Activated naive CD8-positive, alpha-beta T cell (primary cell): ENCODE data around the gene PRM1.
A peak's percentile ranks its signal among the peaks of the same experiment; 100 is the strongest.

Experiments used
- H3K27ac Mint-ChIP-seq: one replicate; pipeline ENCODE4 v1.8.0; 2021; ENCODE audit warnings: mixed read lengths
- H3K27me3 Mint-ChIP-seq: one replicate; pipeline ENCODE4 v1.8.0; 2021; ENCODE audit warnings: mixed read lengths
- H3K36me3 Mint-ChIP-seq: one replicate; pipeline ENCODE4 v1.8.0; 2021; ENCODE audit warnings: mixed read lengths
- H3K4me1 Mint-ChIP-seq: one replicate; pipeline ENCODE4 v1.8.0; 2021; ENCODE audit warnings: low read depth, mixed read lengths
- H3K4me3 Mint-ChIP-seq: one replicate; pipeline ENCODE4 v1.8.0; 2021; ENCODE audit warnings: mild to moderate bottlenecking, mixed read lengths
- H3K9me3 Mint-ChIP-seq: one replicate; pipeline ENCODE4 v1.8.0; 2021; ENCODE audit warnings: low read depth, mixed read lengths

PRM1 gene, protein sequence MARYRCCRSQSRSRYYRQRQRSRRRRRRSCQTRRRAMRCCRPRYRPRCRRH

DNA sequence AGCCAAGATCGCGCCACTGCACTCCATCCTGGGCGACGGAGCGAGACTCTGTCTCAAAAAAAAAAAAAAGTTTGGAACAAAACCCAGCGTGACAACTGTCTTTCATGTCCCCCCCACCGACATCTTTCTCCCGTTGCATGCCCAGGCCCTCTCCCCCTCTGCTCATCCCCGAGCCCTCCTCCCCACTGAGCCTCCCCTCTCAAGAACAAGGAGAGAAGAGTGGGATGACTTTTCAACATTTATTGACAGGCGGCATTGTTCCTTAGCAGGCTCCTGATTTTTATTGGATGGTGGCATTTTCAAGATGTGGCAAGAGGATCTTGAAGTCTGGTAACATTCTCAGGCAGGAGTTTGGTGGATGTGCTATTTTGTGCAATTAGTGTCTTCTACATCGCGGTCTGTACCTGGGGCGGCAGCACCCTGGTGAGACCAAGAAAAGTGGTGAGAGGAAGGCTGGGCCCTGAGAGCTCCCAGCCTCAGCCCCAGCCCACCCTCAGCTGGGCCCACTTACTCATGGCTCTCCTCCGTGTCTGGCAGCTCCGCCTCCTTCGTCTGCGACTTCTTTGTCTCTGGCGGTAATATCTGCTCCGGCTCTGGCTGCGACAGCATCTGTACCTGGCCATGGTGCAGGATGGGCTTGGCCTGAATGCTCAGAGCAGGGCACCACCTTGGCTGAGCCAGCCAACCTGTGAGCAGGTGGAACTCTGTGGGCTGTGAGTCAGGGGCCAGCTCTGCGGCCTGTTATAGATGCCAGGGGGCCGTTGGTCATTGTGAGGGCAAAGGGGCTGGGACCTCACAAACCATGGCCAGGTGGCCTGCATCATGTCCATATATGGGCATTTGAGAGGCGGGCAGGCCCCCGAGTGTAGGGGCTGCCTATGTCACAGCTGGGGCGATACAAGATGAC, at the start of gene PRM1:
PRM1 (minus strand) TSS at position 715 of the 907 bp plus-strand sequence; CDS start at position 623, 92 bp downstream.
- Mint-ChIP-seq H3K4me1 (peaks cover 3% of the 10 kb centered on the region), H3K4me3 (no peak within 1 kb of the TSS), H3K36me3 (no peaks in the 10 kb centered on the region), H3K27ac (no peak within 1 kb of the TSS), H3K9me3 (no peaks in the 10 kb centered on the region), H3K27me3 (no peaks in the 10 kb centered on the region)

DNA sequence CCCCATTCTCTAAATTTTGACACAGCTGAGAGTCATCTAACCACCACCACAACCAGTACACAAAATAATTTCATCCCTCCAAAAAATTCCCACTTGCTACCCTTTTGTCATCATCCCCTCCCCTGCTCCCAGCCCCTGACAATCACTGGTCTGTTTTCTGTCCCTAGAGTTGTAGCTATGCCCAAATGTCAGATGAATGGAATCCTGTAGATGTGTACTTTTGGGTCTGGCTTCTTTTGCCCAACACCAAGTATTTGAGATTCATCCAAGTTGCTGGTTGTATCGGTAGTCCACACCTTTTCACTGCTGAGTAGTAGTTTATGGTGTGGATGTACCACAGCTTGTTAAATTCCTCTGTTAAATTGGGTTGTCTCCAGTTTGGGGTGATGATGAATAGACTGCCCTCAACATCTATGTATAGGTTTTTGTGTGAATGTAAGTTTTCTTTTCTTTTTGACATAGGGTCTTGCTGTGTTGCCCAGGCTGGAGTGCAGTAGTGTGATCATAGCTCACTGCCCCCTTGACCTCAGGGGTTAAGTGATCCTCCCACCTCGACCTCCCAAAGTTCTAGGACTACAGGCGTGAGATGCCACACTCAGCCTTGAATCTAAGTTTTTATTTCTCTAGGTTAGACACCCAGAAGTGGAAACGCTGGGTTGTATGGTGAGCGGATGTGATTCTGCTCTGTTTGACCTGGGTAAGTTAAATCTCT, 49.6 kb upstream of the PRM1 start:
- Mint-ChIP-seq H3K36me3 (no peaks in the 10 kb centered on the region), H3K9me3 (no peaks in the 10 kb centered on the region), H3K27me3 (no peaks in the 10 kb centered on the region), H3K4me3 (no peak overlapping the region), H3K27ac (no peak overlapping the region), H3K4me1 (peaks cover 37% of the 10 kb centered on the region)

DNA sequence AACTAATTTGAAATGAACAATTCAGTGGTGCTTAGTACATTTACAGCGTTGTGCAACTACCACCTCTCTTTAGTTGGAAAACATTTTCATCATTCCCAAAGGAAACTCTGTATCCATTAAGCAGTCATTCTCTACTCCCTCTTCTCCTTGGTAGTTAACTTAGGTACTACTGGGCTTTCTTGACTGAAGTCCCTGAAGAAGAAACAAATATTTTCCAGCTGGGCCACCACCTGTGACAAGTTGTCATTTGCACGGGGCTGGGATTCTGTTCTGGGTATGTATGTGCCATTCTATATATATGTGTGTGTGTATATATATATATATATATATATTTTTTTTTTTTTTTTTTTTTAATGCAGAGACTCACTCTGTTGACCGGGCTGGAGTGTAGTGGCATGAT, 48.8 kb upstream of the PRM1 start:
- H3K9me3 Mint-ChIP-seq: no peaks in the 10 kb centered on the region
- no peaks in the 10 kb centered on the region for H3K36me3 Mint-ChIP-seq
- H3K27me3 Mint-ChIP-seq: no peaks in the 10 kb centered on the region
- no peak overlapping the region for H3K4me3 Mint-ChIP-seq
- H3K27ac Mint-ChIP-seq: no peak overlapping the region
- peaks cover 44% of the 10 kb centered on the region for H3K4me1 Mint-ChIP-seq

DNA sequence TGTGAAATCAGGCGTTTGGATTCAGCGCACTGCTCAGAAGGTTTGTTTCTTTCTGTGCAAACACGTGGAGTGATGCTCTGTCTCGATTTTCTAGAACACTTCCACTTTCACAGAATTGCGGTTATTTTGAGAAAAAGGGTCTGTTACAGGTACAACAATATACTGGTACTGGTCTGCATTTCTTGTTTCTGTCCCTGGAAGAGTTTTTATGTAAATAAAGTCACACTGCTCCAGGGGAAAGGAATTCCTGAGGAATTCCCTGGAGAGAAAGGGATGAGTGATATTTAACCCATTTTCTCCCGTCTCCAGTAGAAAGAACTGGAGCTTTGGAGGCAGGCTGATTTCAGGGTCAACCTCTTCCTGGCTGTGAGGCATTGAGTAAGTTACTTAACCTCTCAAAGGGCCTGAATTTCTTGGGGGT, 48.0 kb upstream of the PRM1 start:
- Mint-ChIP-seq H3K4me1 (peaks cover 46% of the 10 kb centered on the region), H3K36me3 (no peaks in the 10 kb centered on the region)

DNA sequence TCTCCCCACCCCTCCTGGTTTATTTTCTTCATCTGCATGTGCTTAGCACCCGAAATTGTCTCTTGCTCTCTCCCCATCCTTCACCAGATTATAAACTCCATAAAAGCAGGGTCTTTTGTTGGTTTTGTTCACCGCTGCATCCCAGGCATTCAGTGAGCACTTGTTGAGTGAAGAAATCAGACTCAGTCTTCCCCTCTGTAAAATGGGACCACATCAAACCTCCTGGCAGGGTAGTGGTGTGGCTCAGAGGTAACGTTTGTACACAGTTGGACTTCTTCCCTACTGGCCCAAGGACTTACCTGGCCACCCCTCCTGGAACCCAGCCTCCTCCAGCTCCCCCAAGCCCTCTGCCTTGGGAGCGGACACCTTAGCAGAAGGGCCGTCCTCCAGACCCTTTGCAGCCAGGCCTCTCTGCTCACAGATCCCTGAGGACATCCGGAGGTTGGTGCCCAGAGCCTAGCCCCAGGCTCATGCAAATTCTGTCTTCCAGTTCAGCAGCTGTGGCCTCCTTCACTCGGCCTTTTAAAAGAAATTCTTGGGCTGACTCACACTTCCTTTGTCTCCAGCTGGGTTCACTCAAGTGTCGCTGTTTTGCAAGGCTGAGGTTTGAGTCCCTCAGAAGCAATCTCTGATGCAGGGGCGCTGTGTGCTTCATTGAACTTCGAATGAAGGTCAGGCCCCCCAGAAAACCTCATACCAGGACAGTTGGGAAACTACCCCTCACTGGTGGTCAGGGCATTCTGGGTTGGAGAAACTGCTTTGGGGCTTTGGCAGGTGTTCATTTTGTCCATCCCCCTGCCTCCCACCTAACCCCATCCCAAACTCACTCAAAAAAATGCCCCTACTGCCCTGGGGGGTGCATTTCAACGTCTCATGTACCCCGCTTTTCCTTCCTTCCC, 47.3 kb upstream of the PRM1 start:
- H3K4me3 Mint-ChIP-seq: peak overlapping the region; percentile 80
- no peaks in the 10 kb centered on the region for H3K9me3 Mint-ChIP-seq
- H3K4me1 Mint-ChIP-seq: peaks cover 46% of the 10 kb centered on the region
- peak overlapping the region; percentile 88 for H3K27ac Mint-ChIP-seq
- no peaks in the 10 kb centered on the region for H3K36me3 Mint-ChIP-seq
- no peaks in the 10 kb centered on the region for H3K27me3 Mint-ChIP-seq

More for the DNA sequence above, 48.0 kb upstream of the PRM1 start:
- Mint-ChIP-seq H3K4me3 (peak overlapping the region; percentile 80), H3K27me3 (no peaks in the 10 kb centered on the region), H3K27ac (peak overlapping the region; percentile 88), H3K9me3 (no peaks in the 10 kb centered on the region)

DNA sequence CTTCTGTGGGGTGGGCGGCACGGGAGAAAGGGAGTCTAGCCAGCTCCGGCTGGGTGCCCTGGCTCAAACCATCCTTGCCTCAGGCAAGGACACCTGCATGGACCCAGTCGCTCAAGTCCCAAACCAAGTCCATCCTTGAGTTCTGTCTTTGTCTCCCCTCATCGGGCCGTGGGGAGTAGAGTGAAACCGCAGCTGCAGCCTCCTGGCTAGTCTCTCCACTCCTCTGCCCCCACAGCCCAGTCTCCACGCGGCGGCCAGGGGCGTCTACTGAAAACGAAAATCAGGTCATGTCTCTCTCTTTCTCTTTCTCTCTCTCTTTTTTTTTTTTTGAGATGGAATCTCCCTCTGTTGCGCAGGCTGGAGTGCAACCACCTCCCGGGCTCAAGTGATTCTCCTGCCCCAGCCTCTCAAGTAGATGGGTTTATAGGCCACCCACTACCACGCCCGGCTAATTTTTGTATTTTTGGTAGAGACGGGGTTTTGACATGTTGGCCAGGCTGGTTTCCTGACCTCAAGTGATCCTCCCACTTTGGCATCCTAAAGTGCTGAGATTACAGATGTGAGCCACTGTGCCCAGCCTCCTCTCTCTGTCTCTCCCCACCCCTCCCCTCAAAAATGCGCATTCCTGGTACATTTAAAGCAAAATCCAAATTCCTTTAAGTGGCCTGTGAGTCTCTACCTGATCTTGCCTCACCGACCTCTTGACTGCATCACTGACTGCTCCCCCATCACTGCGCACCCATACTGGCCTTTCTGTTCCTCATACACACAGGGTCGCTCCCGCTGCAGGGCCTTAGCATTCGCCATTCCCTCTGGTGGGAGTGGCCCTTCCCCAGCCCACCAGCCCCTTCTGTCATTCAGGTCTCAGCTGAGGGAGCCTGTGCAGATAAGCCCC, 46.4 kb upstream of the PRM1 start:
- H3K36me3 Mint-ChIP-seq: no peaks in the 10 kb centered on the region
- H3K27me3 Mint-ChIP-seq: no peaks in the 10 kb centered on the region
- H3K27ac Mint-ChIP-seq: peak overlapping the region; percentile 54
- H3K4me3 Mint-ChIP-seq: peak overlapping the region; percentile 80
- peaks cover 46% of the 10 kb centered on the region for H3K4me1 Mint-ChIP-seq
- no peaks in the 10 kb centered on the region for H3K9me3 Mint-ChIP-seq

DNA sequence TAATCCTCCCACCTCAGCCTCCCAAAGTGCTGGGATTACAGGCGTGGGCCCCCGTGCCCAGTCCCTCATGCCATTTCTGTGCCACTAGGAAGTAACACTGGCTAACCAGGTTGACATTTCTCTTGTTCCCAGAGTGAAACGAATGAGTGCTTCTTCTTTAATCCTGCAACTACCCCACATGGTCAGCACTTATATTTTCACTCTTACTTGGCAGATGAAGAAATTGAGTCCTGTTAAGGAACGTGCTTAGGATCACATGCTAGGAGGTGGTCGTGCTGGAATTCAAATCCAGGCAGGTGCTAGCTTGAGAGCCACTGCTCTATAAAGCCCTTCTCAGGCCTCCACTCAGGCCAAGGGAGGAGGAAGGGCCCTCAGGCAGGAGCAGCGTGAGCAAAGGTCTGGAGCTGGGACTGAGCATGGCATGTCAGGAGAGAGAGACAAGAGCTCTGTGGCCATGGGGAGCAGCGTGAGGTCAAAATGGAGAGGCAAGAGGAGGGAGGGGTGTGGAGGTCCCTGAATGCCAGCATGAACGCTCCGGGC, 45.7 kb upstream of the PRM1 start:
- no peaks in the 10 kb centered on the region for H3K9me3 Mint-ChIP-seq
- peak overlapping the region; percentile 64 for H3K27ac Mint-ChIP-seq
- H3K4me3 Mint-ChIP-seq: peak overlapping the region; percentile 47
- no peaks in the 10 kb centered on the region for H3K27me3 Mint-ChIP-seq
- H3K36me3 Mint-ChIP-seq: no peaks in the 10 kb centered on the region
- peaks cover 46% of the 10 kb centered on the region for H3K4me1 Mint-ChIP-seq

DNA sequence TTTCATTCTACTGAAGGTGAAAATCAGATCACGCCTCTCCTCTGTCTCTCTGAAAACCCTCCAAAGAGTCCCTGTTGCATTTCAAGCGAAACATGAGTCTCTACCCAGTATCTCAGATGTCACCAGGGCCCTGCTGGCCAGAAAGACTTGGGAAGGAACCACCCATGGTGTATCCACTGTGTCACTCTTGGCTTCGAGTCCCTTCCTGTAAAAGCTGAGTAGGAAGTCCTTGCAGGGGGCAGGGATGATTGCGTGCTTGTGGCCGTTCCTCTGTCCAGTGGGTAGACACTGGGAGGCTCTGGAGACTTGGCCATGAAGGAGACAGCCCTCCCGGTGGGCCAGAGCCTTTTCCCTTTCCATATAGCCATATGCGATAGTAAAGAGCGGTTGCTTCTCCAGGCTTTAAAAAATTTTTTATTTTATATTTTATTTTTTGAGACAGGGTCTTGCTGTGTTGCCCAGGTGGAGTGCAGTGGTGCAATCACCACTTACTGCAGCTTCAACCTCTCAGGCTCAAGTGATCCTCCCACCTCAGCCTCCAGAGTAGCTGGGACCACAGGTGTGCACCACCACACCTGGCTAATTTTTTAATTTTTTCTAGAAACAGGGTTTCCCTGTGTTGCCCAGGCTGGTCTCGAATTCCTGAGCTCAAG, 45.1 kb upstream of the PRM1 start:
- peak overlapping the region; percentile 28 for H3K27ac Mint-ChIP-seq
- no peak overlapping the region for H3K4me3 Mint-ChIP-seq
- no peaks in the 10 kb centered on the region for H3K27me3 Mint-ChIP-seq
- H3K36me3 Mint-ChIP-seq: no peaks in the 10 kb centered on the region
- H3K9me3 Mint-ChIP-seq: no peaks in the 10 kb centered on the region
- peaks cover 46% of the 10 kb centered on the region for H3K4me1 Mint-ChIP-seq

DNA sequence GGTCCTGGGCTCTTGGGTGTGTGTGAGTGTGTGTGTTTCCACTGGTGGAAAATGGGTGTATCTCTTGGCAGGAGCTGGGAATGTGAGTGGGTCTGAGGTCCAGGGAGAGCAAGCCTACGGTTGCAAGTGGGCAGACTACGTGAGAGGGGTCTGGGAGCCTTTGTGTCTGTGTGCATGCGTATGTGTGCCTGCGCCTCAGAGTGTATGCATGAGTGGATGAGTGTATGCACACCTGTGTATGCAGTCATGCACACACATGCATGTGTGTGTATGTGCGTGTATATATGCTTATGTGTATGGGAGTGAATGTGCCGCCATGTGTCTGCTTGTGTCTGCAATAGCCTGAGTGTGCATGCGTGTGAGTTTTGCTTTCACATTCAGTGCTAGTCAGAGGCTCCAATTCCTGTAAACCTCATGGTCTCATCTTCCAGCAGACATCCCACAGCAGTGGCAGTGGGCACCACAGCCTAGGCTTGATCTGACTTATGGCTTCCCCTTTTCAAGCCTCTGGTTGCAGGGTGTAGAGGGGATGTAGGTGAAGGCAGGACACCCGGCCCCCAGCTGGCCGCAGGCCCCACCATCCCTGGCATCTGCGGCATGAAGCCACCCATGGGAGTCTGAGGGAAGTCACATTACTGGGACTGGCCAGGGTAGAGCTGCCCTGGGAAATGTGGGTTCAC, 44.4 kb upstream of the PRM1 start:
- Mint-ChIP-seq H3K36me3 (no peaks in the 10 kb centered on the region), H3K9me3 (no peaks in the 10 kb centered on the region), H3K4me1 (peaks cover 42% of the 10 kb centered on the region), H3K27me3 (no peaks in the 10 kb centered on the region), H3K27ac (peak overlapping the region; percentile 43), H3K4me3 (no peak overlapping the region)

DNA sequence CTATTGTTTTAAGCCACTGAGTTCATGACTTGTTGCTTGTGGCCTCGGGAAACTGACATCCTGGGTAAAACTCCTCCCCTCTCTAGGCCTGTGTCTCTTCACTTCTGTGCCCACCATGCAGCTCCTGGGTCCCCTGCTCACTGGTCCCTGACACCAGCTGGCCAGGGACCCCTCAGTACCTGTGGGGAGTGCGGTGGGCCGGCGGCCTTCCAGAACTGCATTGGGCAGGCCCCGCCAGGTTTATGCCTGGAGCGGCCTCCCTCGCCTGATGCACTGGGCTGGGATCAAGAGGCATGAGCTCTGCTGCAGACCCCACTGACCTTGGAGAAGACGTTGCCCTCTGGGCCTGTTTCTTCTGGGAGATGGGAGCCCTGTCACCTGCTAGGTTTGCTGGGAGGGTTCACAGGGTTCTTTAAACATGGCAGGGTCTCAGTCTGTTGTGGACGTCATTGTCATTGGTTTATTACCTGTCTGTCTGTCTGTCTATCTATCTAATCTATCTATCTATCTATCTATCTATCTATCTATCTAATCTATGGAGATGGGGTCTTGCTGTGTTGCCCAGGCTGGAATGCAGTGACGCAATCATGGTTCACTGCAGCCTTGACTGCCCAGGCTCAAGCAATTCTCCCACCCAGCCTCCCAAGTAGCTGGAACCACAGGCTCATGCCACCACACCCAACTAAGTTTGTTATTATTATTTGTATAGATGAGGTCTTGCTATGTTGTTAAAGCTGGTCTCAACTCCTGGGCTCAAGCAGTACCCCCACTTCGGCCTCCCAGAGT, 42.6 kb upstream of the PRM1 start:
- Mint-ChIP-seq H3K9me3 (no peaks in the 10 kb centered on the region), H3K27ac (no peak overlapping the region), H3K4me1 (peaks cover 32% of the 10 kb centered on the region), H3K27me3 (no peaks in the 10 kb centered on the region), H3K36me3 (no peaks in the 10 kb centered on the region), H3K4me3 (no peak overlapping the region)

DNA sequence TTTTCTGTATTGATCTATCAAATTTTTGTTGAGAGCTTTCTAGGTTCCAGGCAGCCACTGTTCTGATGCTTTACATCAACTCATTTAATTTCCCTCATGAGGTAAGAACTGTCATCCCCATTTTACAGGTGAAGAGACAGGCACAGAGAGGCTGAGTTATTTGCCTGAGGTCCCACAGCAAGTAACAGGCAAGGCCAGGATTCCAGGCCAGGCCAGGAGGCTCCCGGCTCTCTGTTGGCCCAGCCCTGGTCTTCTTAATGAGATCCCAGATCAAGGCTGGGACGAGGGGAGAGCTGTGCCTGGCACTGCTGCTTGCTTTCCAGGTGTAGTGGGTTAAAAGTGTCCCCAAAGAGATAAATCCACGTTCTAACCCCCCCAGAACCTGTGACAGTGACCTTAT, 41.7 kb upstream of the PRM1 start:
- Mint-ChIP-seq H3K36me3 (no peaks in the 10 kb centered on the region), H3K9me3 (no peaks in the 10 kb centered on the region), H3K27ac (no peak overlapping the region), H3K4me1 (peaks cover 23% of the 10 kb centered on the region), H3K4me3 (no peak overlapping the region), H3K27me3 (no peaks in the 10 kb centered on the region)

DNA sequence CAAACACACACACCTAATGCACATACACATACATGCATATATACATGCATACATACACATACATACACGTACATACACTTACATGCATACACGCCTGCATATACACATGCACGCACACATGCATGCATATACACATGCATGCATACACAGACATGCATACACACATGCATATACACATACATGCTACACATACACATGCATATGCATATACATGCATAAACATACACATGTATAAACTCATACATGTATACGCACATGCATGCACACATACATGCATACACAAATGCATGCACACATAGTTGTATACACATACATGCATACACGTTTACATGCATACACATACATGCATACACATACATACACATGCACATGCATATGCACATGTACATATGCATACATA, 40.5 kb upstream of the PRM1 start:
- Mint-ChIP-seq H3K27ac (no peak overlapping the region), H3K9me3 (no peaks in the 10 kb centered on the region), H3K36me3 (no peaks in the 10 kb centered on the region), H3K4me3 (no peak overlapping the region), H3K4me1 (peaks cover 13% of the 10 kb centered on the region), H3K27me3 (no peaks in the 10 kb centered on the region)
